DMS153 treated with DMSO at 0.1 percent for 48 hours (cell line): ENCODE data around the gene GCH1.
"Not testable (repeated sequence)": the region's sequence is repeated elsewhere in the genome, so short reads cannot be mapped to it uniquely, and the experiment has no call there.

Experiments
- DNase-seq: peaks from one replicate; lab custom pipeline; 2025; ENCODE audit not compliant: unreplicated experiment; lab: John Stamatoyannopoulos, UW

The GCH1 gene

GRCh38 chr14:54902521-54903420, at the start of gene GCH1:
Gene GCH1 (minus strand): TSS chr14:54902826. CDS start chr14:54902663, 163 bp downstream.
- peak; percentile 66 for DNase-seq

GRCh38 chr14:54947230-54947629, 44.6 kb upstream of the GCH1 start:
- no peak for DNase-seq

- DNase-seq, result no peak
Observed at GRCh38 chr14:54946500-54946899, 43.9 kb upstream of the GCH1 start.

- no peak for DNase-seq
Observed at GRCh38 chr14:54944737-54945391, 42.2 kb upstream of the GCH1 start.

- DNase-seq, result no peak
Observed at GRCh38 chr14:54942913-54943312, 40.3 kb upstream of the GCH1 start.

GRCh38 chr14:54936816-54937215, 34.2 kb upstream of the GCH1 start:
- no peak for DNase-seq

- no peak for DNase-seq
Observed at GRCh38 chr14:54935958-54936357, 33.3 kb upstream of the GCH1 start.

GRCh38 chr14:54935100-54935499, 32.5 kb upstream of the GCH1 start:
- no peak for DNase-seq

- no peak for DNase-seq
Observed at GRCh38 chr14:54933006-54933405, 30.4 kb upstream of the GCH1 start.

GRCh38 chr14:54931598-54932340, 29.1 kb upstream of the GCH1 start:
- no peak for DNase-seq

GRCh38 chr14:54931101-54931500, 28.5 kb upstream of the GCH1 start:
- DNase-seq, result no peak

GRCh38 chr14:54929556-54929955, 26.9 kb upstream of the GCH1 start:
- DNase-seq, result no peak

- DNase-seq, result no peak
Observed at GRCh38 chr14:54928216-54928615, 25.6 kb upstream of the GCH1 start.

GRCh38 chr14:54927551-54927950, 24.9 kb upstream of the GCH1 start:
- no peak for DNase-seq

GRCh38 chr14:54926570-54926969, 23.9 kb upstream of the GCH1 start:
- not testable (repeated sequence) for DNase-seq

GRCh38 chr14:54922598-54922997, 20.0 kb upstream of the GCH1 start:
- no peak for DNase-seq

- DNase-seq, result peak; percentile 30
Observed at GRCh38 chr14:54920052-54920451, 17.4 kb upstream of the GCH1 start.

- DNase-seq, result no peak
Observed at GRCh38 chr14:54919330-54919729, 16.7 kb upstream of the GCH1 start.

- DNase-seq, result no peak
Observed at GRCh38 chr14:54918427-54918826, 15.8 kb upstream of the GCH1 start.

- no peak for DNase-seq
Observed at GRCh38 chr14:54916101-54916500, 13.5 kb upstream of the GCH1 start.

- no peak for DNase-seq
Observed at GRCh38 chr14:54909817-54910558, 7.4 kb upstream of the GCH1 start.
